ENCODE results near the gene C2orf42.
"Not testable (repeated sequence)": the region's sequence is repeated elsewhere in the genome, so short reads cannot be mapped to it uniquely, and the experiment has no call there.

The C2orf42 gene

GRCh38 chr2:70182689-70183088, 8.1 kb downstream of the C2orf42 start:
- Histone ChIP-seq H3K9me3 (no peaks in the 10 kb centered on the region), H3K4me3 (ENCODE audit: low read depth, low read length) (no peak overlapping the region), H3K36me3 (no peaks in the 10 kb centered on the region; the same call in none of the 2 replicates), H3K27me3 (no peaks in the 10 kb centered on the region), H3K4me1 (no peaks in the 10 kb centered on the region)
- TF ChIP-seq CTCF (IDR thresholded peaks at IDR 0.05; ENCODE audit: low read depth, low read length) = no peak
- no peak for DNase-seq

- no peaks in the 10 kb centered on the region; the same call in none of the 2 replicates for H3K36me3 ChIP-seq
- DNase-seq = no peak
- no peaks in the 10 kb centered on the region for H3K27me3 ChIP-seq
- no peaks in the 10 kb centered on the region for H3K9me3 ChIP-seq
- H3K4me1 ChIP-seq = no peaks in the 10 kb centered on the region
- no peak overlapping the region for H3K4me3 ChIP-seq (ENCODE audit: low read depth, low read length)
- TF ChIP-seq CTCF (IDR thresholded peaks at IDR 0.05; ENCODE audit: low read depth, low read length) = no peak
These were observed 9.4 kb downstream of the C2orf42 start for GRCh38 chr2:70181363-70181956.

- Histone ChIP-seq H3K36me3 (no peaks in the 10 kb centered on the region; the same call in 1 of the 2 replicates), H3K4me3 (ENCODE audit: low read depth, low read length) (no peak overlapping the region), H3K27me3 (no peaks in the 10 kb centered on the region), H3K4me1 (no peaks in the 10 kb centered on the region), H3K9me3 (no peaks in the 10 kb centered on the region)
- no peak for TF ChIP-seq CTCF (IDR thresholded peaks at IDR 0.05; ENCODE audit: low read depth, low read length)
- DNase-seq = no peak
These were observed 17.3 kb downstream of the C2orf42 start for GRCh38 chr2:70173520-70173919.

- not testable (repeated sequence) for H3K36me3 ChIP-seq; H3K4me1 ChIP-seq; H3K27me3 ChIP-seq; H3K4me3 ChIP-seq (ENCODE audit: low read depth, low read length); DNase-seq; H3K9me3 ChIP-seq
These were observed 21.1 kb downstream of the C2orf42 start for GRCh38 chr2:70169654-70170245.

GRCh38 chr2:70161069-70161534, 29.7 kb downstream of the C2orf42 start:
- DNase-seq = no peak
- Histone ChIP-seq H3K4me3 (ENCODE audit: low read depth, low read length) (no peak overlapping the region), H3K36me3 (no peaks in the 10 kb centered on the region), H3K9me3 (no peaks in the 10 kb centered on the region), H3K4me1 (no peaks in the 10 kb centered on the region), H3K27me3 (no peaks in the 10 kb centered on the region)
- TF ChIP-seq CTCF (IDR thresholded peaks at IDR 0.05; ENCODE audit: low read depth, low read length) = no peak

- Histone ChIP-seq H3K4me3 (ENCODE audit: low read depth, low read length) (no peak overlapping the region), H3K4me1 (no peaks in the 10 kb centered on the region)
- no peak for TF ChIP-seq CTCF (IDR thresholded peaks at IDR 0.05; ENCODE audit: low read depth, low read length)
These were observed 30.3 kb downstream of the C2orf42 start for GRCh38 chr2:70160545-70160944.

GRCh38 chr2:70149130-70149686, 41.6 kb downstream of the C2orf42 start:
- not testable (repeated sequence) for H3K4me3 ChIP-seq (ENCODE audit: low read depth, low read length); H3K36me3 ChIP-seq; H3K9me3 ChIP-seq; H3K27me3 ChIP-seq; H3K4me1 ChIP-seq; DNase-seq

More at GRCh38 chr2:70160545-70160944, 30.3 kb downstream of the C2orf42 start:
- Histone ChIP-seq H3K9me3 (no peaks in the 10 kb centered on the region), H3K27me3 (no peaks in the 10 kb centered on the region), H3K36me3 (no peaks in the 10 kb centered on the region)
- DNase-seq = no peak

GRCh38 chr2:70148211-70148760, 42.5 kb downstream of the C2orf42 start:
- H3K9me3 ChIP-seq = not testable (repeated sequence)

More at GRCh38 chr2:70148211-70148760, 42.5 kb downstream of the C2orf42 start:
- not testable (repeated sequence) for H3K27me3 ChIP-seq; H3K4me1 ChIP-seq; DNase-seq; H3K36me3 ChIP-seq; H3K4me3 ChIP-seq (ENCODE audit: low read depth, low read length)
